GM12873 (cell line): Measurements from ENCODE around the gene SLC10A3.

Experiments used
- CTCF ChIP-seq: IDR thresholded peaks from 2 replicates; pipeline ENCODE4 v1.5.1; 2012; ENCODE audit warnings: low read depth, mild to moderate bottlenecking, moderate library complexity, low read length, control low read depth; ENCODE audit not compliant: insufficient read depth; ENCODE audit errors: missing control alignments

The SLC10A3 gene

GRCh38 chrX:154477891-154478477 is 12.4 kb downstream of the SLC10A3 start:
- no peak for TF ChIP-seq CTCF

- TF ChIP-seq CTCF = no peak
These were observed 13.6 kb downstream of the SLC10A3 start for GRCh38 chrX:154476821-154477220.

- no peak for TF ChIP-seq CTCF
These were observed 16.7 kb downstream of the SLC10A3 start for GRCh38 chrX:154473683-154474082.

GRCh38 chrX:154472685-154473632 is 17.5 kb downstream of the SLC10A3 start:
- TF ChIP-seq CTCF = no peak

GRCh38 chrX:154471839-154472684 is 18.4 kb downstream of the SLC10A3 start:
- TF ChIP-seq CTCF = no peak

GRCh38 chrX:154470914-154471568 is 19.4 kb downstream of the SLC10A3 start:
- no peak for TF ChIP-seq CTCF
